AG09319 (cell line): ENCODE data around the gene DDX10.

Experiments used
- DNase-seq: peaks from one replicate; pipeline ENCODE4 v3.0.0-alpha.2; 2010; ENCODE audit warnings: low read depth; ENCODE audit errors: extremely low read depth
- CTCF ChIP-seq: IDR thresholded peaks from 2 replicates; pipeline ENCODE4 v1.5.1; 2011; ENCODE audit warnings: low read depth, mild to moderate bottlenecking, inconsistent platforms, low read length, moderate library complexity

The DDX10 gene

DNA sequence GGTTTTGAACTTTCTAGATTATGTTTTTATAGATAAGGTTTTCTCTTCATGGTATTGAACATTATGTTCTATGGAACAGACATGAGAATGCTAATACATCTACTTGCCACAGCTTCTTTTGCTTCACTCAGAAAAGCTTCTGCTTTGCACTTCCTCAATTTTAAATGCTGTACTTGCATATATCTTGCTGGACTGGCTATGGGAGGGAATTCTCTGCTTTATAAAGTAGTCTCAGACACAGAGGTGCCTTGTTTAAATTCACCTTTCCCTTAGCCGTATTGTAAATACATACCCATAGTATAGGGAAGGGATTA is 173.9 kb downstream of the DDX10 start:
- no peak for DNase-seq
- TF ChIP-seq CTCF: no peak

GRCh38 chr11:108846009-108846408 is 181.1 kb downstream of the DDX10 start:
- no peak for DNase-seq
- TF ChIP-seq CTCF: no peak

- DNase-seq: no peak
- TF ChIP-seq CTCF: no peak
Observed at GRCh38 chr11:108847298-108847990, 182.6 kb downstream of the DDX10 start.

GRCh38 chr11:108851781-108852180 is 186.9 kb downstream of the DDX10 start:
- no peak for DNase-seq
- no peak for TF ChIP-seq CTCF

DNA sequence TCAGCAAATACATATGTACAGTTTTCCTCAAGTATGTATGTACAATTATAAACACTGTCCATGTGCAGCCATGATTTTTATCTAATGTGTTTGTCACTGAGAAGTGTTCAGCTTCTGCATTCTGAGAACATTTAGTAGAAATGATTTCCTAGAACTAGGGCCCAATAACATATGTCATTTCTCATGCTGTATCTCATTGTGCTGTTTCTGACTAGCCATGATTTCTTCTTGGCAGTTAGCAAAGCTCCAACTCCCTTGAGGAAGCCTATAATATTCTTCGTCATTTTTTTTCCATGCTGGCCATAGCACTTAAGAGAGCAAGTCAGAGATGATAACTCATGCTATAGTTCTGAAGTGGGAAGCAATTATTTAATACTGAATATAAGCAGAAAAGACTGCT is 187.8 kb downstream of the DDX10 start:
- no peak for TF ChIP-seq CTCF
- no peak for DNase-seq

DNA sequence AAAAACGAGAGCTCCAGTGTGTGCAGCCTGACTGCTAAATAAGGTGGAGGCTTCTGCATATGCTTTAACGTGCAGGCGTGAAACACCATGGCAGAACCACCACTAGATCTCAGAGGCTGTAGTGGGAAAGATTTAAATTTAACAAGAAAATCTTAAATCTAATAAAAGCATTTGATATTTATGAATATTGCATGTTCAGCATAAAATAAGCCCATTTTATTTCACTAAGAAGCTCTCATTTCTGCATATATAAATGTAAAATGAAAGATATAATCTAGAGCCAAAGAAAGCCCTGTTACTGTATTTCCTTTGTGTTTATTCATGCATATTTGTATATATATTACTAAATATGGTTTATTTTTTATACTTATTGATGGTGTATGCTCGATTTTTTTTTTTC is 188.3 kb downstream of the DDX10 start:
- no peak for TF ChIP-seq CTCF
- DNase-seq: no peak

GRCh38 chr11:108853864-108854263 is 189.0 kb downstream of the DDX10 start:
- TF ChIP-seq CTCF: no peak
- no peak for DNase-seq
